ENCODE data around the gene VPS13D. TPM values are rescaled to one million over a fixed set of nuclear protein-coding genes. Genes with fewer than 3 reads are reported as not detected.
A peak's percentile ranks its signal among the peaks of the same experiment; 100 is the strongest.
"Not testable (repeated sequence)": the region's sequence is repeated elsewhere in the genome, so short reads cannot be mapped to it uniquely, and the experiment has no call there.

VPS13D gene
- polyA plus RNA-seq, 1 donor, result 17.2 TPM

- DNase-seq (ENCODE audit: low read depth), result no peak
These were observed 307.5 kb downstream of the VPS13D start for GRCh38 chr1:12537294-12537693.

GRCh38 chr1:12537906-12538461 is 308.2 kb downstream of the VPS13D start:
- DNase-seq (ENCODE audit: low read depth), result no peak

- DNase-seq (ENCODE audit: low read depth), result not testable (repeated sequence)
These were observed 308.7 kb downstream of the VPS13D start for GRCh38 chr1:12538536-12538935.

GRCh38 chr1:12539320-12539704 is 309.5 kb downstream of the VPS13D start:
- no peak for DNase-seq (ENCODE audit: low read depth)

- DNase-seq (ENCODE audit: low read depth), result no peak
These were observed 310.1 kb downstream of the VPS13D start for GRCh38 chr1:12539705-12540579.

- no peak for DNase-seq (ENCODE audit: low read depth)
These were observed 310.9 kb downstream of the VPS13D start for GRCh38 chr1:12540580-12541273.

GRCh38 chr1:12541274-12542137 is 311.7 kb downstream of the VPS13D start:
- no peak for DNase-seq (ENCODE audit: low read depth)

GRCh38 chr1:12542138-12542465 is 312.3 kb downstream of the VPS13D start:
- no peak for DNase-seq (ENCODE audit: low read depth)

- DNase-seq (ENCODE audit: low read depth), result no peak
These were observed 313.1 kb downstream of the VPS13D start for GRCh38 chr1:12542616-12543592.

- DNase-seq (ENCODE audit: low read depth), result no peak
These were observed 313.9 kb downstream of the VPS13D start for GRCh38 chr1:12543740-12544154.

GRCh38 chr1:12544357-12544756 is 314.5 kb downstream of the VPS13D start:
- DNase-seq (ENCODE audit: low read depth), result no peak

GRCh38 chr1:12544992-12545391 is 315.2 kb downstream of the VPS13D start:
- DNase-seq (ENCODE audit: low read depth), result no peak

GRCh38 chr1:12546771-12547585 is 317.1 kb downstream of the VPS13D start:
- no peak for DNase-seq (ENCODE audit: low read depth)

GRCh38 chr1:12547586-12548225 is 317.9 kb downstream of the VPS13D start:
- DNase-seq (ENCODE audit: low read depth), result no peak

- DNase-seq (ENCODE audit: low read depth), result no peak
These were observed 318.6 kb downstream of the VPS13D start for GRCh38 chr1:12548279-12548972.

GRCh38 chr1:12548973-12549459 is 319.2 kb downstream of the VPS13D start:
- DNase-seq (ENCODE audit: low read depth), result no peak

- DNase-seq (ENCODE audit: low read depth), result peak; percentile 74
These were observed 319.9 kb downstream of the VPS13D start for GRCh38 chr1:12549460-12550349.

All from forelimb muscle (tissue), 1 donor.